ENCODE data around the gene TTYH3. TPM values are rescaled to one million over a fixed set of nuclear protein-coding genes. Genes with fewer than 3 reads are reported as not detected.

The TTYH3 gene
- total and polyA plus RNA-seq, 2 of the 13 experiments (the other 11 are each of a cell fraction or from before 2014, with no cell fraction given) = 26.3 to 50.0 TPM

GRCh38 chr7:2637505-2638223, 5.9 kb downstream of the TTYH3 start (continued):
- peak; percentile 65 for TF ChIP-seq SKIL (CRISPR knock-in tag; IDR thresholded peaks at IDR 0.05; ENCODE audit: borderline replicate concordance)
- no peak for TF ChIP-seq MAX (IDR thresholded peaks at IDR 0.05)
- TF ChIP-seq NFKB2 (CRISPR knock-in tag; IDR thresholded peaks at IDR 0.05; ENCODE audit: borderline replicate concordance) = peak; percentile 17; the same call in 1 of the 2 replicates
- peak; percentile 90 for TF ChIP-seq TFE3 (CRISPR knock-in tag; IDR thresholded peaks at IDR 0.05)
- TF ChIP-seq SOX6 (IDR thresholded peaks at IDR 0.05) = no peak
- no peak for TF ChIP-seq SOX6 (CRISPR knock-in tag; IDR thresholded peaks at IDR 0.05)
- TF ChIP-seq NPAS2 (CRISPR knock-in tag; IDR thresholded peaks at IDR 0.05; ENCODE audit: borderline replicate concordance) = peak; percentile 72; the same call in 1 of the 2 replicates
- TF ChIP-seq ZNF513 (CRISPR knock-in tag; conservative IDR thresholded peaks at IDR 0.05) = no peak
- no peak for TF ChIP-seq ZNF382 (CRISPR knock-in tag; IDR thresholded peaks at IDR 0.05; ENCODE audit: borderline replicate concordance)
- 0 out of 2 replicates have a peak, but pooled peaks have one; percentile 1 for TF ChIP-seq TFAP4 (IDR thresholded peaks at IDR 0.05; ENCODE audit: borderline replicate concordance, low read depth)
- TF ChIP-seq BCL6 (CRISPR knock-in tag; IDR thresholded peaks at IDR 0.05) = peak; percentile 43; the same call in 1 of the 2 replicates
- no peak for TF ChIP-seq ZNF503 (CRISPR knock-in tag; IDR thresholded peaks at IDR 0.05)
- TF ChIP-seq MYNN (CRISPR knock-in tag; IDR thresholded peaks at IDR 0.05; ENCODE audit: low read depth) = 0 out of 2 replicates have a peak, but pooled peaks have one; percentile 49
- peak in 1 of 2 experiments; percentile 24; a peak in 1 of 4 replicates for TF ChIP-seq EP300 (IDR thresholded peaks at IDR 0.05; ENCODE audit: low read depth in 2 of 2, low read length in 2 of 2)
- peak; percentile 7; the same call in 1 of the 2 replicates for TF ChIP-seq EP300 (CRISPR knock-in tag; IDR thresholded peaks at IDR 0.05; ENCODE audit: borderline replicate concordance)
- no peak for TF ChIP-seq TSC22D2 (CRISPR knock-in tag; IDR thresholded peaks at IDR 0.05; ENCODE audit: borderline replicate concordance)
- no peak for TF ChIP-seq ZBTB20 (CRISPR knock-in tag; IDR thresholded peaks at IDR 0.05; ENCODE audit: borderline replicate concordance, low read depth)
- TF ChIP-seq THAP8 (CRISPR knock-in tag; IDR thresholded peaks at IDR 0.05; ENCODE audit: borderline replicate concordance) = no peak
- TF ChIP-seq RXRB (CRISPR knock-in tag; IDR thresholded peaks at IDR 0.05; ENCODE audit: borderline replicate concordance) = peak; percentile 78

Data from HepG2 (cell line).